SK-N-MC (cell line): Measurements from ENCODE around the gene NFATC1.

Experiments
- DNase-seq: peaks from one replicate; pipeline ENCODE4 v3.0.0-alpha.2; 2011; ENCODE audit warnings: low read depth, low spot score
- H3K27ac ChIP-seq: fragments of 200-600 bp; sonication (generic); 2 replicates; pipeline ENCODE4 v1.5.1; 2016; ENCODE audit warnings: mixed run types
- H3K36me3 ChIP-seq: fragments of 200-600 bp; sonication (generic); 2 replicates; pipeline ENCODE4 v1.6.1; 2017; ENCODE audit warnings: antibody characterized with exemption, low read length, mixed read lengths; ENCODE audit not compliant: insufficient read depth
- H3K4me3 ChIP-seq: fragments of 200-600 bp; sonication (generic); 2 replicates; pipeline ENCODE4 v1.5.1; 2016
- H3K9ac ChIP-seq: fragments of 200-600 bp; sonication (generic); 2 replicates; pipeline ENCODE4 v1.8.0; 2017; ENCODE audit warnings: mixed run types, mixed read lengths; ENCODE audit not compliant: insufficient read length
- H3K9me3 ChIP-seq: fragments of 200-600 bp; sonication (generic); 2 replicates; pipeline ENCODE4 v1.6.1; 2017; ENCODE audit warnings: low read depth, mild to moderate bottlenecking, antibody characterized with exemption, low read length, moderate library complexity, mixed read lengths
- EZH2 ChIP-seq: fragments of 200-600 bp; sonication (generic); IDR thresholded peaks from one replicate; pipeline ENCODE4 v1.6.1; 2017; ENCODE audit warnings: antibody characterized with exemption
- FOXP2 ChIP-seq: optimal IDR thresholded peaks from 2 replicates; pipeline ENCODE3; 2011; ENCODE audit warnings: mild to moderate bottlenecking, moderate library complexity; ENCODE audit not compliant: insufficient read depth; ENCODE audit errors: extremely low read length, control extremely low read depth
- POLR2AphosphoS5 ChIP-seq: IDR thresholded peaks from 2 replicates; pipeline ENCODE4 v1.6.1; 2012; ENCODE audit warnings: mild to moderate bottlenecking, low read depth, low read length, borderline replicate concordance

NFATC1 gene

GRCh38 chr18:79467126-79467525 is 71.4 kb downstream of the NFATC1 start:
- TF ChIP-seq FOXP2 (no peak), EZH2 (no peak), POLR2AphosphoS5 (no peak)
- no peak overlapping the region for H3K9ac ChIP-seq
- no peaks in the 10 kb centered on the region for H3K9me3 ChIP-seq
- DNase-seq, result no peak
- H3K36me3 ChIP-seq, result no peaks in the 10 kb centered on the region
- H3K27ac ChIP-seq, result no peak overlapping the region
- no peak overlapping the region for H3K4me3 ChIP-seq

GRCh38 chr18:79468119-79468789 is 72.5 kb downstream of the NFATC1 start:
- TF ChIP-seq POLR2AphosphoS5 (no peak), EZH2 (no peak), FOXP2 (no peak)
- Histone ChIP-seq H3K27ac (no peak overlapping the region), H3K9me3 (no peaks in the 10 kb centered on the region), H3K9ac (no peak overlapping the region), H3K4me3 (no peak overlapping the region), H3K36me3 (no peaks in the 10 kb centered on the region)
- DNase-seq, result no peak

GRCh38 chr18:79469309-79469708 is 73.6 kb downstream of the NFATC1 start:
- Histone ChIP-seq H3K4me3 (no peak overlapping the region), H3K36me3 (no peaks in the 10 kb centered on the region), H3K27ac (no peak overlapping the region), H3K9me3 (no peaks in the 10 kb centered on the region), H3K9ac (no peak overlapping the region)
- no peak for TF ChIP-seq FOXP2
- TF ChIP-seq POLR2AphosphoS5, result no peak
- no peak for TF ChIP-seq EZH2
- DNase-seq, result no peak

- Histone ChIP-seq H3K27ac (no peak overlapping the region), H3K4me3 (no peak overlapping the region), H3K36me3 (no peaks in the 10 kb centered on the region), H3K9me3 (no peaks in the 10 kb centered on the region), H3K9ac (no peak overlapping the region)
- no peak for DNase-seq
- TF ChIP-seq FOXP2, result no peak
- TF ChIP-seq EZH2, result no peak
- no peak for TF ChIP-seq POLR2AphosphoS5
Observed at GRCh38 chr18:79469751-79470505, 74.2 kb downstream of the NFATC1 start.

- H3K36me3 ChIP-seq, result no peaks in the 10 kb centered on the region
- no peak overlapping the region for H3K27ac ChIP-seq
- H3K9ac ChIP-seq, result no peak overlapping the region
- no peak overlapping the region for H3K4me3 ChIP-seq
- TF ChIP-seq POLR2AphosphoS5 (no peak), FOXP2 (no peak), EZH2 (no peak)
- DNase-seq, result no peak
- no peaks in the 10 kb centered on the region for H3K9me3 ChIP-seq
Observed at GRCh38 chr18:79470547-79470946, 74.8 kb downstream of the NFATC1 start.

DNA sequence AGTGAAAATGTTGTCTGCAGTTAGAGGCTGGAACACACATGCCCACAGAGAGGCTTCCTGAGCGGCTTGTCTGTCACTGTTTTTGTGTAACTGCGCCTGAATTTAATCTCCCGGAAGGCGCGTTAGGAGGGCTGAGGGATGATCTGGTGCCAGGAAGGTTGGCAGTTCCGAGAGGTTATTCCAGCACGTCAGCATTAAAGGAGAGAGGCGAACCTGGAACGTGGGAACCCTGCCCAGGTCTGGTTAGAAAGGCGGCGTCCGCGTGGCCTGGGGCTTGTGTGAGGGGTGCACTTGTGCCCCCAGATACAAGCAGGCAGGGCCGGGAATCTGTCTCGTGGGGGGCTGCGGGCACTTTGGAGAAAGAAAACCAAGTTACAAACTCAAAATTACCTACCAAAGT is 75.3 kb downstream of the NFATC1 start:
- Histone ChIP-seq H3K4me3 (no peak overlapping the region), H3K36me3 (no peaks in the 10 kb centered on the region), H3K9ac (no peak overlapping the region), H3K9me3 (no peaks in the 10 kb centered on the region), H3K27ac (no peak overlapping the region)
- TF ChIP-seq FOXP2 (no peak), EZH2 (no peak)
- no peak for DNase-seq

DNA sequence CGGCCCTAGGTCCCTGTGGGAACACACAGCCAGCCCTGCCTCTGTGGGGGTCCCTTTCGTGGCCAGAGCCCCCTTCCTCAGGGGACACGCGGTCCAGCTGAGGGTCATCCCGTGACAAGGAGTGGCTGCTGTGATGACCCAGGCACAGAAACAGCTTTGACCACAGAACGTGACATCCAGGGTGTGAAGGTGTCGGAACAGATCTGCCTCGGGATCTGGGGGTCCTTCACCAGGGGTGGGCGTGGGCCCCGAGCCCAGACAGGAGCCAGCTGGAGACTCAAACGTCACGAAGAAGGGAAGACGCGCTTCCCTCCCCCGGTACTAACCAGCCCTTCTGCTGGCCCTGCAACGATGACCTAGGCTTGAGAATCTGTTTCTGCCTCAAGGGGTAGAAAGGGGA is 75.9 kb downstream of the NFATC1 start:
- TF ChIP-seq POLR2AphosphoS5 (no peak), EZH2 (no peak), FOXP2 (no peak)
- DNase-seq, result no peak
- no peak overlapping the region for H3K27ac ChIP-seq
- H3K9me3 ChIP-seq, result no peaks in the 10 kb centered on the region
- no peaks in the 10 kb centered on the region for H3K36me3 ChIP-seq
- no peak overlapping the region for H3K9ac ChIP-seq
- H3K4me3 ChIP-seq, result no peak overlapping the region

DNA sequence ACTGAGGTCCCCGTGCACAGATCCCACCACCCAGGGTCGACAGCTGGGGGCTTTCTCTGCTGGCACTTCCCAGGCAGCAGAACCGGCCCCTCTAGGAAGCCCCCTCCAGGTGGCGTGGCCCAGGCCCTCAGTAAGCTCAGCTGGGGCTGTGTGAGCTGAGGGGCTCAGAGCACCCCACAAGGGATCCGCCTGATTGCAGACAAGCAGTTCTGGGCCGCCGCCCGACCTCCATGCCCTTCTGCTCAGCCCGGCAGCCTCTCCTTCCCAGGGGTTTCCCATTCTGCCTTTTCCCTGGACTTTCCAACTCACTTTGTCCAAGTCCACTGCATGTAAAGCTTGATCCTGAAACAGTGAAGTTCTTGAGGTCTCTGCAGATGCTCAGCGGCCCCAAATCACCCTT is 76.4 kb downstream of the NFATC1 start:
- no peak for DNase-seq
- TF ChIP-seq FOXP2 (no peak), POLR2AphosphoS5 (no peak), EZH2 (no peak)

More for the DNA sequence above, 76.4 kb downstream of the NFATC1 start:
- Histone ChIP-seq H3K9ac (no peak overlapping the region), H3K27ac (no peak overlapping the region), H3K36me3 (no peaks in the 10 kb centered on the region), H3K9me3 (no peaks in the 10 kb centered on the region), H3K4me3 (no peak overlapping the region)
